GM23248 (cell line): ENCODE results near the gene MYO9A.

Experiments used
- EZH2 ChIP-seq: fragments of 200-600 bp; sonication (generic); IDR thresholded peaks from 2 replicates; pipeline ENCODE4 v1.6.1; 2018; ENCODE audit warnings: antibody characterized with exemption, mild to moderate bottlenecking; ENCODE audit not compliant: insufficient read depth, poor library complexity, severe bottlenecking
- EZH2phosphoT487 ChIP-seq: fragments of 200-600 bp; sonication (generic); IDR thresholded peaks from 2 replicates; pipeline ENCODE4 v1.6.1; 2018; ENCODE audit warnings: antibody characterized with exemption, moderate library complexity, mild to moderate bottlenecking, low read depth; ENCODE audit not compliant: insufficient read depth

DNA sequence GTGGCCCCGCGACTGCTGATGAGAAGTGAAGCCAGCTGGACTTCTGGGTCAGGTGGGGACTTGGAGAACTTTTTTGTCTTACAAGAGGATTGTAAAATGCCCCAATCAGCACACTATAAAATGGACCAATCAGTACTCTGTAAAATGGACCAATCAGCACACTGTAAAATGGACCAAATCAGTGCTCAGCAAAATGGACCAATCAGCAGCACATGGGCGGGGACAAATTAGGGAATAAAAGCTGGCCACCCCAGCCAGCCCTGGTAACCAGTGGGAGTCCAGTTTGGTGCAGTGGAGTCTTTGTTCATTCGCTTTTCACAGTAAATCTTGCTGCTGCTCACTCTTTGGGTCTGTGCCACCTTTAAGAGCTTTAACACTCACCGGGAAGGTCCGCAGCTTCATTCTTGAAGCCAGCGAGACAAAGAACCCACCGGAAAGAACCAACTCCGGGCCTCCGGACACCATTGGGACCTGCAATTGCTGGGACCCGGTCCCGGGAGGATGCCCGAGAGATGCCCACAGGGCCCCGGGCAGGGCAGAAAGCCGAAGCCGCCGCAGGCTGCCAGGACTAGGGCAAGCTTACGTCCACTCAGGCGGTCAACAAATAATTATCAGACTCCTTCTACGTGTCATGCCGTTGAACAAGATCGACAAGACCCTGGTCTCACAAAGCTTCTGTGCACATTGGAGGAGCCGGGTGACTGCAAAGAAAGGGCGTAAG lies 315.9 kb downstream of the MYO9A start:
- TF ChIP-seq EZH2 (no peak), EZH2phosphoT487 (no peak)
